GM23338 (cell line): Measurements from ENCODE around the gene DEK.

ENCODE experiments used
- EZH2phosphoT487 ChIP-seq: fragments of 200-600 bp; sonication (generic); IDR thresholded peaks from one replicate; pipeline ENCODE4 v1.8.1; 2018; ENCODE audit warnings: antibody characterized with exemption; ENCODE audit not compliant: unreplicated experiment
- POLR2AphosphoS5 ChIP-seq: IDR thresholded peaks from 2 replicates; pipeline ENCODE4 v1.6.1; 2016; ENCODE audit warnings: antibody characterized with exemption, low read depth
- TF ChIP-seq, protein P1 (sequence below), 2 experiments: fragments of 200-600 bp in 1 of 2; sonication (generic) in 1 of 2; conservative IDR thresholded peaks; 2 replicates each; pipeline versions ENCODE4 v1.5.1 to v1.6.1; 2016 to 2017; ENCODE audit warnings: antibody characterized with exemption in 2 of 2, low read depth in 2 of 2, mild to moderate bottlenecking in 2 of 2, moderate library complexity in 1 of 2
- TF ChIP-seq, protein P2 (sequence below): IDR thresholded peaks from one replicate; pipeline ENCODE4 v1.6.1; 2018; ENCODE audit warnings: antibody characterized with exemption; ENCODE audit not compliant: unreplicated experiment

DNA sequence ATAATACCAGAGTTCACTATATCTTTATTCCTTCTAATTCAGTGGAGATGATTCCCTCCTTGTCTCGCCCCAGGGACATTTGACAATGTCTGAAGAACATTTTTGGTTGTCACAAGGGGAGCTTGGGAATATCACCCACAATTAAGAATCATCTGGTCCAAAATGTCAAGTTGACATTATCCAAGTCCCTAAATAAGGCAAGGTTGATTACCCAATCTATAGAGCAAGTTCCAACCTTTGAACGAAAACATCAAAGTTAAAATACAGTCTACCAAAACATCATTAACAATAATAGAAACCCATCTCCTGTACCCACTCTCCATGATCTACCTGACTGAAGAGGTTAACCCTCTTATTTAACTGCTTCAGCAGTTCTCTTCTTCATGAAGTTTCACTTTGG, 15.6 kb downstream of the DEK start:
- TF ChIP-seq, protein P1, sequence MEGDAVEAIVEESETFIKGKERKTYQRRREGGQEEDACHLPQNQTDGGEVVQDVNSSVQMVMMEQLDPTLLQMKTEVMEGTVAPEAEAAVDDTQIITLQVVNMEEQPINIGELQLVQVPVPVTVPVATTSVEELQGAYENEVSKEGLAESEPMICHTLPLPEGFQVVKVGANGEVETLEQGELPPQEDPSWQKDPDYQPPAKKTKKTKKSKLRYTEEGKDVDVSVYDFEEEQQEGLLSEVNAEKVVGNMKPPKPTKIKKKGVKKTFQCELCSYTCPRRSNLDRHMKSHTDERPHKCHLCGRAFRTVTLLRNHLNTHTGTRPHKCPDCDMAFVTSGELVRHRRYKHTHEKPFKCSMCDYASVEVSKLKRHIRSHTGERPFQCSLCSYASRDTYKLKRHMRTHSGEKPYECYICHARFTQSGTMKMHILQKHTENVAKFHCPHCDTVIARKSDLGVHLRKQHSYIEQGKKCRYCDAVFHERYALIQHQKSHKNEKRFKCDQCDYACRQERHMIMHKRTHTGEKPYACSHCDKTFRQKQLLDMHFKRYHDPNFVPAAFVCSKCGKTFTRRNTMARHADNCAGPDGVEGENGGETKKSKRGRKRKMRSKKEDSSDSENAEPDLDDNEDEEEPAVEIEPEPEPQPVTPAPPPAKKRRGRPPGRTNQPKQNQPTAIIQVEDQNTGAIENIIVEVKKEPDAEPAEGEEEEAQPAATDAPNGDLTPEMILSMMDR (conservative IDR thresholded peaks at IDR 0.05; ENCODE audit: low read depth in 2 of 2), result no peak
- TF ChIP-seq EZH2phosphoT487 (no peak), POLR2AphosphoS5 (no peak)
- TF ChIP-seq, protein P2, sequence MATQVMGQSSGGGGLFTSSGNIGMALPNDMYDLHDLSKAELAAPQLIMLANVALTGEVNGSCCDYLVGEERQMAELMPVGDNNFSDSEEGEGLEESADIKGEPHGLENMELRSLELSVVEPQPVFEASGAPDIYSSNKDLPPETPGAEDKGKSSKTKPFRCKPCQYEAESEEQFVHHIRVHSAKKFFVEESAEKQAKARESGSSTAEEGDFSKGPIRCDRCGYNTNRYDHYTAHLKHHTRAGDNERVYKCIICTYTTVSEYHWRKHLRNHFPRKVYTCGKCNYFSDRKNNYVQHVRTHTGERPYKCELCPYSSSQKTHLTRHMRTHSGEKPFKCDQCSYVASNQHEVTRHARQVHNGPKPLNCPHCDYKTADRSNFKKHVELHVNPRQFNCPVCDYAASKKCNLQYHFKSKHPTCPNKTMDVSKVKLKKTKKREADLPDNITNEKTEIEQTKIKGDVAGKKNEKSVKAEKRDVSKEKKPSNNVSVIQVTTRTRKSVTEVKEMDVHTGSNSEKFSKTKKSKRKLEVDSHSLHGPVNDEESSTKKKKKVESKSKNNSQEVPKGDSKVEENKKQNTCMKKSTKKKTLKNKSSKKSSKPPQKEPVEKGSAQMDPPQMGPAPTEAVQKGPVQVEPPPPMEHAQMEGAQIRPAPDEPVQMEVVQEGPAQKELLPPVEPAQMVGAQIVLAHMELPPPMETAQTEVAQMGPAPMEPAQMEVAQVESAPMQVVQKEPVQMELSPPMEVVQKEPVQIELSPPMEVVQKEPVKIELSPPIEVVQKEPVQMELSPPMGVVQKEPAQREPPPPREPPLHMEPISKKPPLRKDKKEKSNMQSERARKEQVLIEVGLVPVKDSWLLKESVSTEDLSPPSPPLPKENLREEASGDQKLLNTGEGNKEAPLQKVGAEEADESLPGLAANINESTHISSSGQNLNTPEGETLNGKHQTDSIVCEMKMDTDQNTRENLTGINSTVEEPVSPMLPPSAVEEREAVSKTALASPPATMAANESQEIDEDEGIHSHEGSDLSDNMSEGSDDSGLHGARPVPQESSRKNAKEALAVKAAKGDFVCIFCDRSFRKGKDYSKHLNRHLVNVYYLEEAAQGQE, result no peak
